SK-MEL-5 (cell line): ENCODE measurements around the gene SLC26A6. TPM values are rescaled to one million over a fixed set of nuclear protein-coding genes. Genes with fewer than 3 reads are reported as not detected.

Experiments
- DNase-seq: peaks from one replicate; pipeline ENCODE4 v3.0.0-alpha.2; 2016; ENCODE audit warnings: low read depth, low spot score
- in situ Hi-C: cut with HindIII; loops from 2 replicates; pipeline ENCODE4 v1.10.0; 2016; ENCODE audit warnings: low sequenced_read_pairs, high pct_unique_total_duplicates, low pct_unique_long_range_greater_than_20kb
- total RNA-seq: library from RNA; depleted of rRNA; stranded (reverse); fragments of >200 nt; shearing (Covaris generic); gene quantifications from 2 replicates; pipeline ENCODE4 v1.2.3, GENCODE V29; 2014

The SLC26A6 gene
- total RNA-seq, 1 experiment from 2014 or later = 27.1 TPM

DNA sequence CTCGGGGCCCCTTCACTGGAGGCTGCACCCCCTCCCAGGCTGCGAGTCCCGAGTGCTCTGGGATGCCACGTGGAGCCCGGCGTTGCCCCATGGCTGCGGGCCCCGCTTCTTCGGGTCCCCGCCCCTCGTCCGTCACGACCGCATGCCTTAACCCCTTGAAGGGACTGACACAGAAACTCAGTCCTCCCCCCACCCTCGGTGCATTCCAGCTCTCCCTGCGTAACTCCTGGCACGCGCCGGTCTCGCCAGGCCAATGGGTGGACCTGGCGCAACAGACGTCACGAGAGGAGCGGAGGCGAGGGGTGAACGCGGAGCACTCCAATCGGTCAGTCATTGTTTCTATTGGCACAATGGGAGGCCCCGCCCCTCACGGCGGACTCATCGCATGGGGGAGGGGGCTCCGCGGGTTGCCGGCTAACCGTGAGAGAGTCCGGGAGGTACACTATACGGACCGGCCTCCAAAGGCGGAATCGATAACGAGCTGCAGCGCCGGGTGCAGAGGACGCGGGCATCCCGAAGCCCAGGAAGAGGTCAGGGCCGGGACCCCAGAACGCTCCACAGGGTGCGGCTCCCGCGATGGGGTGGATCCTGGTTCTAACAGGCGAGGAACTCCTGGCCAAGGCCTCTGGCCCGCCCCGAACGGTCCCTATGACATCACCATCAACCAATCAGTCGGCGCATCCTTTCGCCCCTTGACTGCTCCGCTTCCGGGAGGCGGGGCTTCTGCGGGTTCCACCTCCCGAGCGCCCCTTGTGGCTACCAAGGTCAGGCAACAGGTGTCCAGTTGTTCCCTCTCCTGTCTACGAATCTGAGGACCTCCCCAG, 28.4 kb upstream of the SLC26A6 start:
- peak; percentile 99 for DNase-seq
- in situ Hi-C loops = no loop called here

DNA sequence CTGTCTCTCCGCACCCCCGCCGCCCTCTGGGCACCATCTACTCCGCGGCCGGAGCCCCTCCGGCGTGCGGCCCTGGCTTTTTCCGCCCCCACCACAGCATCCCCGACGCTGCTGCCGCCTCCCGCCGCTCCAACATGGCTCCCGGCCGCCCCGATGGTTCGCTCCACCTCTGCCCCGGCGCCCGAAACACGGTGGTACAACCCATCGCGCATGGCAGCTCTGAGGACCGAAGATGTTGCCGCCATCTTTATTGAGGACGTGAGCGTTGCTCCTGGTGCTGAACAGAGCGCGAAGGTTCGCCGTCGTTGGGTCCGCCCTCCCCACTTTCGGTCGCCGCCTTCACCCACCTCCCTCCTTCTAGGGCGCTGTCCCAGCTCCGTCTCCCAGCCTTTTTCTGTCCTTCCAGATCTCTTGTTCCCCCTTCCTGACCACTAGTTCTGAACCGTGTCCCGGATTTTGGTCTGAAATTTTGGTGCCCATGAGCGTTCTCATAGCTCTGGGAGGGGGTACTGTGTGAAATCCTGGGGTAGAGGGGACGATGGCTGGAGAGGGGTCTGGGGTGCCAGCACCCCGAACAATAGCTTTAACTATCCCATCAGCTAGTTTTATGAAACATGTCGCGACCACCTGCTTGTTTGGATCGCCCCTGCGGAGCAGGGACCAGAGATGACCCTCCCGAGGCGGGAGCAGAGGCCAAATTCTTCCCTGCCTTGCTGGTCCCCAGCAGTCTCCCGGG, 27.7 kb upstream of the SLC26A6 start, which contains the start of gene CELSR3:
CELSR3 (minus strand) TSS at position 134 of the 736 bp plus-strand sequence. CDS start 252 bp downstream, outside the sequence.
- in situ Hi-C loops = no loop called here
- DNase-seq = peak; percentile 88

DNA sequence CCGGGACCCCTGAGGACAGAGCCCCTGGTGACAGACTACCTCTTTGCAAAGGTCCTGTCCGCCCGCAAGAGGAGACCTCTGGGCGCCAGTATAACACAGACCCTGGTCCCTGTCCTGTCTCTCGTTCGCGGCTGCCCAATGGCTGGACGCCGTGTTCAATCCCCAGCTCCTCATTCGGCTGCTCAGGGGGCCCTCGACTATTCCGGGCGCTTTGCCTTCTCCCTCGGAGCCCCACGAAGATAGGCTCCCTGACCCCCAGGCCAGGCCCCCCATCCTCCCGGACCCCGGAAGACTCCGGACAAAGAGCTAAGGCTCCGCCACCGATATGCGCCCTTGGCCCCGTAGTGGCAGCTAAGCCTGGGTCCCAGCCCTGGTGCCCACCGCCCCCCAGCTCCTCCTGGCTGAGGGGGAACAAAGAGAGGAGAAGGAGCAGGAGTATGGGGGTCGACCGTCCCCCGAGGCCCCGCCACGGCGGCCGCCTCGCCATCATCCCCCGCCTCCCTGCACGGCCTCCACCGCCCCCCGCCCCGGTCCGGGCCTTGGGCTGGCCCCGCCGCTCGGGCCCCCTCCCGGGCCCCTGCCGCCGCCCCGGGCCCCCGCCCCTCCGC, 27.0 kb upstream of the SLC26A6 start:
- DNase-seq = no peak
- in situ Hi-C loops = no loop called here

DNA sequence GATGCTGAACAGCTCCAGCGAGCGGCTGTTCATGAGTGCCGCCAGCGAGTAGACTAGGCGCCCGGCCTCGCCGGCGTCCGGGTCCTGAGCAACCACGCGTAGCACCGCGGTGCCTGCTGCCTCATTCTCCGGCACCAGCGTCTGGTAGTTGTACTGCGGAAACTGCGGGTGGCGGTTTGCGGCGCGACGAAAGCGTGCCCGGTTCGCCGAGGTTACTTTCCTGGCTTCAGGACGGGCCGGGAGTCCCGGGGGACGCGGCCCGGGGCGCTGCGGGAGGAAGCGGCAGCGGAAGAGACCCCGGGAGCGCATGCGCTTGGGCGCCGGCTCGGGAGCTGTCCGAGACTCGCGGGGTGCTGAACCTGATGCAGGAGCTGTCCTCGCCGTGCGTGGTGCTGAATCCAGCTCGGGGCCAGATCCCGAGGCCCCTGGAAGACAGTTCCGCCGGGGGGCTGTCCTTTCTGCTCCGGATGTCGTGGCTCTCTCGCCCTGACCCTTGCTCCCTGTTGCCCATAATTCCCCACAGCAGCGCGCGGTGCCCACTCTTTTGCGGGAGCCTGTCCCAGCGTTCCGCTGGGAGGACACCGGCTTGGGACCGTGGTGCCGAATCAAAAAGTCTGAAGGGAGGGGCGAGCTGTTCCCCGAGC, 26.4 kb upstream of the SLC26A6 start:
- peak; percentile 32 for DNase-seq
- in situ Hi-C loops = no loop called here

DNA sequence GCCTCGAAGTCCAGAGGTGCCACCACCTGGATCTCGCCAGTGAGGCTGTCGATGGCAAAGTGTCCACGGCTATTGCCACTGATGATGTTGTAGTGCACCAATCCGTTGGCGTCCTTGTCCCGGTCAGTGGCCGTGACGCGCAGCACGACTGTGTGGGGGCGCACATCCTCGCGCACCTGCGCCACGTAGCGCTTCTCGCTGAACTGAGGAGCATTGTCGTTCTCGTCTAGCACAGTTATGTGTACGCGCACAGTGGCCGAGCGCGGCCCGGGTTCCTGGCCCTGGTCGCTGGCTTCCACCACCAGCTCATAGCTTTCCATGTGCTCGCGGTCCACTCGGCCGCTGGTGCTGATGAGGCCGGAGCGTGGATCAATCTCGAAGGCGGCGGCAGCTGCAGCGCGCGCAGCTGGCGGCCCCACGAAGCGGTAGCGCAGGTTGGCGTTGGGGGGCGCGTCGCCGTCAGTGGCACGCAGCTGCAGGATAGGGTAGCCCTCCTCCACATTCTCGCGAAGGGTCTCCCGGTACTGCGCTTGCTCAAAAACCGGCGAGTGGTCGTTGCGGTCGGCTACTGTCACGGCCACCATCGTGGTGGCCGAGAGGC, 25.6 kb upstream of the SLC26A6 start:
- no peak for DNase-seq
- in situ Hi-C loops = no loop called here

DNA sequence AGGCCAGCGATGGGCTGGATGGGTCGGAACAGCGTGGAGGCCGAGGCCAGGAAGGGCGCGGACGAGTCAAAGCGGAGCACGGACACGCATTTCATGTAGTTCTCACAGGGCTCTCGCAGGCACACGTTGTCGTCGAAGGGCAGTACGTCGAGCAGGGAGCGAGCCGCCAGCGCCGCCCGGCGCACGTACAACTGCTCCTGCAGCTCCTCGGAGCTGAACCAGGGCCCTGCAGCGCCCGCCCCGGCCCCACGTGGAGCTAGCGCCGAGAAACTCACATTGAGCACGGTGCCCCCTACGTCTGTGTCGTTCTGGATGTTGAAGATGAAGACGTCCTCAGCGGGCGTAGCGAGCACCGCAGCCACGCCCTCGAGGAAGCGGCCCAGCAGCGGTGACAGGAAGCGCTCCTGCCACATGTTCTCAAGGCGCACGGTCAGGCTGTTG, 21.6 kb upstream of the SLC26A6 start:
- in situ Hi-C loops = no loop called here

DNA sequence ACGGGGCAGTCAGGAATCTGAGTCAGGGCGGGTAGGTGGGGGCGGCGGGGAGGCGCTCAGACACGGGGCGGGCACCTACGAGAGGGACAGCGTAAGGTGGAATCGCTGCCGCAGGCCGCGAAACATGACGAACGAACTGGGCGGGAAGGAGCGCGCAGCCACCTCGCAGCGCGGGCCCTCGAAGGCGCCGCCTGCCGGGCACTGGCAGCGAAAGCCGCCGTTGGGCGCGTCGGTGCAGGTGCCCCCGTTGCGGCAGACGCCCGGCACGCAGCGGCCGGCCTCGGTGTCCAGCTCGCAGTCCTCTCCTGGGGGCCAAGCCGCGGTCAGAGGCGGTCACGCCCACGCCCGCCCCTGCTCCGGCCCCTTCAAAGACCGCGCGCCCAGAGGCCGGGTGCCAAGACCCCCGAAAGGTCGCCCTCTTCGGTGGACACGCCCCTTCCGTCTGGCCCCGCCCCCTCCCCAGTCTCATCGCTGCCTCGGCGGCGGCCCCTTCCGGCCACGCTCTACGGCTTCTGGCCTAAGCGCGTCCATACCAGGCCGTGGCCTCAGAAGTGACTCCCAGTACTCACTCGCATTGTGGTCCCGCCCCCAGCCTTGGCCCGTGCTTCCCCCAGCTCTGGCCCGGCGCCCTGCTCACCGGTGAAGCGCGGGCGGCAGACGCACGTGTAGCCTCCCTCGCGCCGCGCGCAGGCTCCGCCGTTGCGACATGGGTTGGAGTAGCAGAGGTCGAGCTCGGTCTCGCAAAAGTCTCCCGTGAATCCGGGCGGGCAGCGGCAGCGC, 21.0 kb upstream of the SLC26A6 start:
- DNase-seq = no peak
- in situ Hi-C loops = no loop called here

More for the DNA sequence above, 21.6 kb upstream of the SLC26A6 start:
- no peak for DNase-seq

DNA sequence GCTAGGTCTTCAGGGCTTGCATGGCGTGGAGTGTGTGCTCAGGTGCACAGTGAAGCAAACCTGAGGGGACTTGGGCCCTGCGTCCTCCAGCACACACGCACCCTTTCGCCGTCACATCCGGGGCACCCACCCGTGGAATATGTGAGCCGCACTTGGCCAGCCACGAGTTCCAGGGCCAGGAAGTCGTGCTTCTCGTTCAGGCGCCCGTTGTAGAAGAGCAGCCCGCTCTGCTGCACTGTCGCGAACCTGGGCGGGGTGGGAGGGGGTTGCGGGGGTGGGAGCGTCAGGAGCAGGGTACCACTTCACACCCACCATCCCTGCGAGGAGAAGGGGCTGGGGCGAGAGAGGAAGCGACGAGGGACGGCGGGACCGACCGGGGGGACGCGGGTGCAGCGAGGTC, 20.3 kb upstream of the SLC26A6 start:
- DNase-seq = no peak
- in situ Hi-C loops = no loop called here

DNA sequence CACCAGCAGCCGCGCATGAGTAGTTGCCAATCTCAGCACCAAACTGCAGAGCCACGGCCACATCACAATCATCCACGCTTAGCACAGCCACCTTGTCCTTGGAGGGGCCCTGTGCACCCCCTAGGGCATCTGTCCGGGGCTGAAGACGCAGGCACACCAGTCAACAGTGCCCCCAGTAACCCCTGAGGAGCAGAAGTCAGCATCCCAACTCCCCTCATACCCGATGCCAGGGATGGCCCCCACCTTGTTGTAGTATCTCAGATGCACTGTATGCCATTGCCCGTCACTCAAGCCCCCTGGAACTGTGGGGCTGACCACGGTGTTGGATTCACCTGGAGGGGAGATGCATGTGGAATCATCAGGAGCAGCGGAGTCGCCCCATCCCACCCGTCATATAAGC, 19.8 kb upstream of the SLC26A6 start:
- in situ Hi-C loops = no loop called here
- no peak for DNase-seq

DNA sequence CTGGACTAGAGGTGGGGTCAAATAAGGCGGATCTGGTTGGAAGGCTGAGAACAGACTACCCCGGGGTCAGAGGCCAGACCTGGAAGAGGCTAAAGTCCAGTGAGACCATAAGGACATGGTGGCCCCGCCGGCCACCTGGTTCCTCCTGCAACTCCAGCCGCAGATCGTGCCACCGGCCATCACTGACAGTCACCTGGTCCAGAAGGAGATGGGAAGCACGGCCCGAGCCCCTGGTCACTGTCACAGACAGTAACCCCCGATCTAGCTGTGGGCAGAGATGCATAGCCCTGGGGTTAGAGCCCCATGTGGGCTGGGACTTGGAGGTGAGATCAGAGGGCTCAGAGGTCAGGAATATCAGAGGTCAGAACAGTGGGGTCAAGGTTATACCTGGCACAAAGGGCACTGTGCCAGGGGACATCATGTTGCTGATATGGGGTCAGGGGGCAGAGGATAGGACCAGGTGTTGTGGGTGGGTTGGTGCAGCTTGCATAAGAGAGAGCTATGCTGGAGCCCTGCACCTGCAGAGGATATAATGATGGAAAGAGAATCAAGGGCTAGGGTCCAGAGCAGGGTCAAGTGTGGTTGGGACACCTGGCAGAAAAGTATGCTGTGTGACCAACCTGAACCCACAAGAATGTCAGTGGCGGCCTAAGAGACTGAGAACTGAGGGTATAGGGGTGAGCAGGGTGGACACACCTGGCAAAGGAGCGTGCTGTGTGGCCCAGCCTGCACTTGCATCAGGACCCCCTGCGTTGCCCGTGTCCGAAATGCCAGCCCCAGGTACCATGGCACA, 17.9 kb upstream of the SLC26A6 start:
- in situ Hi-C loops = no loop called here
- no peak for DNase-seq

DNA sequence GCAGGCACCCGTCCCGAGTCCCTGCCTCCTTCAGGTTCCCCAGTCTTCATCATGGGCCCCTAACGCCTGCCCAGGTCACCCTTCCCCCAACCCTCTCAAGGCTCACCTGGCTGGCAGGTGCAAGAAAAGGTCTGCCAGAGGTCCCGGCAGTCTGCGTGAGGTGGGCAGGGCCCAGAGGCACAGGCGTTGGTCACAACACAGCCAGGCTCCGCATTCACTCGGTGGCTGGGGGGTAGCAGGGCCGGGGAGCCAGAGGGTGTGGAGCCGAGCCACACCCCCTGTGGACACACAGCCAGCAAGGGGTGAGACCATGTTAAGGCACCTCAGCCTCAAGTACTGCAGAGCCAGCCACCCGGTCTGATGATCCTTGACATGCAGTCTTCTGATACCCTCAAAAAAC, 16.5 kb upstream of the SLC26A6 start:
- in situ Hi-C loops = no loop called here

DNA sequence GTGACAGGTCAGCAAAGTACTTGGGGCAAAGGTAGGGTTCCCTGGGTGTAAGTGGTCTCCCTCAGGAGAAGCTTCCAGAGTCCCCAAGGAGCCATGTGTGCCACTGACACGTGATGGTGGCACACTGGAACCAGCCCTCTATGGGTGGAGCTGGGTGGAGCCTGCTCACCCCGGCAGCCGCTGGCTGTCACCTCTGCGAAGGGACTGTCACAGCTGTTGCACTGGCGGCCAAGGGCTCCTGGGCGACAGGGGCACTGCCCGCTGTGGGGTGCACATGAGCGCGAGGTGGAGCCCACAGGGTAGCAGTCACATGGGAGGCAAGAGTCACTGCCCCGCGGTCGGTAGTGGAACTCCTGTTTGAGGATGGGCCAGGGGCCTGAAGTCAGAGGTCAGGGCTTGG, 15.5 kb upstream of the SLC26A6 start:
- in situ Hi-C loops = no loop called here
- no peak for DNase-seq

More for the DNA sequence above, 16.5 kb upstream of the SLC26A6 start:
- no peak for DNase-seq

DNA sequence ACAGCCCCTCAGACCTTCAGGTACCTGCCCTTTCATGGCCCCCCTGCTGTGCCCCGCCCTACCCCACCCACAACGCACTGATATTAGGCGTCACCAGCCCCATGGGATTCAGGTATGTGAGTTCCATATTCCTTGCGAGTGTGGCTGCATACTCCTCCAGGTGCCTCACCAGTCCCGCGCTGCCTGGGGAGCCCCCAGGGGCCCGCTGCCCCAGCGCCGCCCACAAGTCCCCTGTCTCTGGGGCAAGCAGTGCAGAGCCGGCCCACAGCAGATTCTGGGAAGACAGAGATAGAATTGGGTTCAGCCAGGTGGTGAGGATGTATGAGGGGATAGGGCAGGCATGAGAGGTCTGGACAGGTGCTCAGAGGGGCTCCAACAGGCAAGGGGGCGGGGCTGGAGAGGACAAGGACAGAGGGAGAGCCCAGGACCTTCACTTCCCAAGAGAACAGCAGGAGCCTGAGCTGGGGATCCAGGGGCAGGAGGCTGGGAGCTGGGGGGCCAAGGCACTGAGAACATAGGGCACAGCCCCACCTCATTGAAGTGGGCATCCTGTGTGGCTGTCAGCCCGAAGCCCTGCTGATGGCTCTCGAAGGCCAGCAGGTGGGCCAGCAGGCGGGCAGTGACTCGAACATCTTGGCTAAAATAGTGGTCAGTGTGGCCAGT, 13.1 kb upstream of the SLC26A6 start:
- in situ Hi-C loops = no loop called here
- no peak for DNase-seq

DNA sequence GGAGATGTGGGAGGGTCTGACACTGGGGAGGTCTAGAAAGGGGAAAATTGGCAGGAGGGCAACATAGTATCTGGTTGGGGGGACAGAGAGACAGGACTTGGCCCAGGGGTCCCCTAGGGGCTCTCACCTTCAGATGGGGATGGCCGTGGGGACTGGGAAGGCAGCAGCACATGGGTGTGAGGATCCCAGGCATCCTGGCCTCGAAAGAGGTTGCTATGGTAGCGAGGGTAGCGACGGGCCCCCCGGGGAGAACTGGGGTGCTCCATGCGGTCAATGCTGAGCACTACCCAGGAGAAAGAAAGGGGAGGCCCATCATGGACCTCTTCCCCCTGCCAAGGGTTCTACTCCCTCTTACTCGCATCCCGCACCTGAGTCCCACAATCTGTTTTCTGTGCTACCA, 12.5 kb upstream of the SLC26A6 start:
- no peak for DNase-seq
- in situ Hi-C loops = no loop called here

DNA sequence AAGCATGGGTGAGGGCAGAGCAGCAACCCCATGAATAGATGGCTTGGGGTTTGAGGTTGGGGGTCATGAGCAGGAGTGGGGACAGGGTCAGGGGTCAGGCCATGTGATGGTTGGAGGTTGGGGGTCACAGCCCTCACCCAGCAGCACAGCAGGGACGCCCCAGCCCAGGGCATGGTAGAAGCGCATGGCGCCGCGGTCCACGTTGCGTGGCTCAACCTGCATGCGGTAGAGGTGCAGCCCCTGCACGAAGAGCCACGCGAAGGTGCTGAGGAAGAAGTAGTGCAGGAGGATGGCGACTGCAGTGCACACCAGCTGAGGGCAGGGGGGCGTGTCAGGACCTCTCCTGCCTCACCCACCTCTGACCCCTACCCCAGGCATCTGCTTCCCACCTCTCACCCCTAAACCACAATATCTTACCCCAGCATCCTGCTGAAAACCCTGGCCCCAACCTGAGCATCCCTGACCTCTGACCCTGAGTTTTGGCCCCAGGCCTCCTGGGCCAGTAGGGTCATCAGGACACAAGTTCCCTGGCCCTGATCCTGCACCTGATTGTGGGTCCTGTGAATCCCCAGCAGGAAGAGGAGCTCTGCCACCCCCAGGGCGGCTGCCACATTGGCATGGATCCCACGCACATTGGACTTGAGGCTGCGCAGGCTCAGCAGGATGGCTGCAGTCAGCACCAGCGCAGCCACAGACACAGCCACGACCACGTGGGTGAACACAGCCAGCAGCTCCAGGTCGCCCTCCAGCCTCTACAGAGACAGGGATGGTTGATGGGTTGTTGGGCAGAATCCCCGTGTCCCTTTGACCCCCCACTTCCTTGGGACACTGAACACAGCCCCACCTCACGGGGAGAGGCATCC, 9.9 kb upstream of the SLC26A6 start:
- no peak for DNase-seq
- in situ Hi-C loops = no loop called here
